GM21423 (cell line): ENCODE results near the gene DPP3.

Experiments used
- ATAC-seq: cut with Tn5 transposase; IDR thresholded peaks from one replicate; pipeline ENCODE4 v1.9.1; 2021; ENCODE audit warnings: mild to moderate bottlenecking, moderate library complexity; ENCODE audit not compliant: unreplicated experiment

The DPP3 gene

GRCh38 chr11:66464916-66465315, 15.3 kb upstream of the DPP3 start:
- no peak for ATAC-seq

- no peak for ATAC-seq
Observed at GRCh38 chr11:66465373-66466224, 14.6 kb upstream of the DPP3 start.

- peak; percentile 81 for ATAC-seq
Observed at GRCh38 chr11:66466225-66467033, 13.8 kb upstream of the DPP3 start, which contains the start of gene PELI3. PELI3 (plus strand) TSS chr11:66466905; CDS start chr11:66468129, 1,224 bp downstream.

GRCh38 chr11:66467034-66467659, 13.1 kb upstream of the DPP3 start:
- peak; percentile 29 for ATAC-seq

GRCh38 chr11:66467756-66468155, 12.5 kb upstream of the DPP3 start:
- ATAC-seq: no peak

GRCh38 chr11:66468691-66469090, 11.5 kb upstream of the DPP3 start:
- ATAC-seq: no peak

- no peak for ATAC-seq
Observed at GRCh38 chr11:66469441-66469840, 10.8 kb upstream of the DPP3 start.

- no peak for ATAC-seq
Observed at GRCh38 chr11:66470015-66470414, 10.2 kb upstream of the DPP3 start.

- ATAC-seq: no peak
Observed at GRCh38 chr11:66471142-66471541, 9.1 kb upstream of the DPP3 start.

- no peak for ATAC-seq
Observed at GRCh38 chr11:66472054-66472453, 8.2 kb upstream of the DPP3 start.

- no peak for ATAC-seq
Observed at GRCh38 chr11:66473167-66473566, 7.1 kb upstream of the DPP3 start.

GRCh38 chr11:66473608-66474515, 6.4 kb upstream of the DPP3 start:
- no peak for ATAC-seq

- no peak for ATAC-seq
Observed at GRCh38 chr11:66475349-66476172, 4.7 kb upstream of the DPP3 start.

- no peak for ATAC-seq
Observed at GRCh38 chr11:66476173-66476840, 3.9 kb upstream of the DPP3 start.

- ATAC-seq: no peak
Observed at GRCh38 chr11:66476841-66477251, 3.4 kb upstream of the DPP3 start.

- ATAC-seq: no peak
Observed at GRCh38 chr11:66477263-66478201, 2.7 kb upstream of the DPP3 start.

GRCh38 chr11:66478729-66479393, 1.4 kb upstream of the DPP3 start:
- no peak for ATAC-seq
